8988T (cell line): ENCODE data around the gene ARSB.
"Not testable (repeated sequence)": the region's sequence is repeated elsewhere in the genome, so short reads cannot be mapped to it uniquely, and the experiment has no call there.

Source experiments
- DNase-seq: peaks from one replicate; pipeline ENCODE4 v3.0.0; 2011

The ARSB gene

DNA sequence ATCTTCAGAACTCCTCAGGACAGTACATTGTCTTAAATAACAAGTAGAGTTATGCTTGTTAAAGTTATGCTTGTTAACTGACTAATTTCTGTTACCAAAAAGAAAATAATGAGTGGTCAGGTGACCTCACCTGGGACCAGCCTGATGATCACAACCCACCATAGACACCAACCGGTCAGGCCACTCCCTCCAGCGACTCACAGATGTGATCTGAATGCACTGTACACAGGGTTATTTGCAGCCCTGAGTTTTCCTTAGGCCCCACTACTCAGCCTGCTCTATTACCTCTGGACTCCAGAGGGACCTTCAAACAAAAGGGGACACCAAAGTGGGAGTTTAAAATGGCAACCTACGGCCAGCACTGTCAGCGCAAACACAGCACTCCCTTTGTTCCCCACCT, 55.3 kb downstream of the ARSB start:
- DNase-seq = no peak

DNA sequence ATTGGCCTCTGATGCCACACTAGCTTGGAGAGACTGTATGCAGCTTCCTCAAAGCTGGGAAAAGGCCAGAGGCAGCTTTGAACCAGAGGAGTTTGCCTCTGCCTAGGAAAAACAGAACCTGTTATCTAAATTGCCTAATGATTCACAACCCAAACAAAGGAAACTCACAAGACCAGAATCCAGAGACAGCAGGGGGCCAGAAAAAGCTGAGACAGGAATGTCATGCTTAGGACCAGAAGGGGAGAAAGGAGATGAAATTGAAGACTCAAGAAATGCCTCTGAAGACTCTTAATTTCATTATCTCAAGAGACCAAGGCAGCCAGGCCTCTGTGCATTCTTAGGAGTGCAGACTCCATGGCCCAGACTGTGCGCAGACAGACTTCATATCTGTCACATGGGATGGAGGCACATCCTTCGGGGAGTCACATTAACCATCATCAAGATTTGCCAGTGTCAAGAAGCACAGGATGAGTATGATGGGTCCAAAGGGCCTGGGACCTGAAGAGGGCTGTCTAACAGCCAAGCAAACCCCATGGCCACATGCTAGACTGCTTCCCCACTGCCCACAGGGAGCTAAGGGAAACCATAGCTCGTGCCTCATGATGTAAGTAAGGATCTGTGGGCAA, 57.3 kb downstream of the ARSB start:
- no peak for DNase-seq

DNA sequence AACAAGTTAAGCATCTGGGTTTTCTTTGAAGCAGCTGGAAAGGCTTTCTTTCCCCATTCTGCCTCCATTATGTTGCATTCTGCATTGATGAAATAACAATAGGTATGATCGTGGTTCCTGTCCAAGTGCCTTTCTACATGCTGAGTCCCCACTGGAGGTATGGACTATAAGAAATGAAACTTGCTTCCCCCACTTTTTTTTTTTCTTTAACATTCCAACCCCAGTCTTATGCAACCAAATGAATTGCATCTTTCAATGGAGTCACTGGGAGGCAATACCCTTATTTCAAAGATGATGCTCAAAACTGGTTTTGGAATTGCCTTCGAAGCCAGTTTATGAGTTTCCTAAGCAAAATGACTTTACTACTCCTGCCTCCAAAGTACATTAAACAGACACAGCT, 58.9 kb downstream of the ARSB start:
- DNase-seq = no peak

DNA sequence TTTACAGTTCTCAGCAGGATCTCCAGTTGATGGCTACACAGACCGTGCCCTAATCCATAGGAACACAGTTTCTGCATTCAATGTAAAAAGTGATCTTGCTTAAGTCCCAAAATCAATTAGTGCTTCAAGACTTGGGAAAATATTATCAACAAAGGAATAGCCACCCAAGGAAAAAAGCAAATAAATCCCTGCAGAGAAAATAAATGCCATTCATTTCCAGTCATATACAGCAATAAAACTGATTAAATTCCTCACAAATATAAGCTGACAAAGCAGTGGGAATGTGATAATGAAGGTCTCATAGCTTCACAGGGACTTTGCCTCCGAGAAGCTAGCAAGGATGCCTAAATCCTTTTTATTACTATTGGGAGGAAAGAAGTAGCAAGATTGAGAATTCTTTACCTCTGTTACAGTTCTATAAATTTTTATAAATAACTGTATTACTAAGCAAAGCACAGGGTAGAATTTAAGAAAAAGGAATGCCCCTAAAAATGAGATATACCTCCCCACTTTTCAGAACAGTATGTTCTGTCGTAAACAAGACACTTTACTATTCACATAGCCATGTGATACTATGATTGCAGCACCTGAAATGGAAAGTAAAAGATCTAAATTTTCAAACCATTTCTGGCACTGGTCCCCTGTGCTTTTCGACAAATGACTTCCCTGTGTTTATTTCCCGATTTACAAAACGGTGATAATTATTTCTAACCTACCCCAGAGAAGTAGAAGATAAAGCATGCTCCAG, 59.8 kb downstream of the ARSB start:
- no peak for DNase-seq

DNA sequence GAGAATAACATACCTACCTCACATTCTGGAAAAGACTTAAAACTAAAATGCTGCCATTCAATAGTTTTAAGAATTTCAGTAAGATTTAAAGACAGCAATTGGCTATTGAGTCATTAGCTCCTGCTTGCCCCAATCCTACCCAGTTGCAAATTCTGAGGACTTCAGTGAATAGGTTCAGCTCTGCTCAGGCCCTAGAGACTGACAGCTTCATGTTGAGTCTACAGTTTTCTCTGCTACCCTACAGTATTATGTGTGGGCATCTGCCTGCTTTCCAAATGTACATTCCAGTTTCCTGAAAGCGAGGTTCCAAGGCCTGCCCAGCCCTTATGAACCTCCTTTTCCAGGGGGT, 61.5 kb downstream of the ARSB start:
- DNase-seq = no peak

DNA sequence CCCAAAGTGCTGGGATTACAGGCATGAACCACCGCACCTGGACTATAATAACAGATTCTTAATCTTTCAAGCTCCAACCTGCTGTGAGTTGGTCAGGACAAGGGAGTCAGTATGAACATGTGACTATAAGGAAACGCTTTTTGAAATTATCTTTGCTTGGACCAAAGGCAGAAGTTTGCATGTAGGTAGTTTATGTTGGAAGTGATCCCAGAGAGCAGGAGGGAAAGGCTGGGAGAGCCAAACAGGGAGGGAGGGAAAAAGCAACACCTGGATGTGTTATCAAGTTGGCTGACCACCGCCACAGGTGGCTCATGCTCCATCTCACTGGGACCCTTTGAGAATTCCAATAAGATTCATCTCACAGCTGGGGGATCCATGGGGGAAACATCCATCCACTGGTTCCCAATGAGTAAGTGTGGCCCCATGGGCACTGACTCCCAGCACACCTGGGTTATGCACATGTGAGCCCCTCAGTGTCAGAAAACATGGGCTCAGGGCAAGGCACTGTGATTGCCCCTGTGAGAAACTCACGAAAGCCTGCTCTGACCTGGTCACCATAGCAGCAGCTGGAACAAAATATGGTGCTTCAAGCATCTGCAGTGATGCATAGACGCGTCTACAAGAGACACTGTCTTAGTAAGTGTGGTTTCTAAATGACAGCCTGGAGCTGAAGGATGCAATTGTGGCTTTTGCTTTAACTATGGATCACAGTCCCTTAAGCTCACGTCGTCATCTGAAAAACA, 62.1 kb downstream of the ARSB start:
- DNase-seq = no peak

DNA sequence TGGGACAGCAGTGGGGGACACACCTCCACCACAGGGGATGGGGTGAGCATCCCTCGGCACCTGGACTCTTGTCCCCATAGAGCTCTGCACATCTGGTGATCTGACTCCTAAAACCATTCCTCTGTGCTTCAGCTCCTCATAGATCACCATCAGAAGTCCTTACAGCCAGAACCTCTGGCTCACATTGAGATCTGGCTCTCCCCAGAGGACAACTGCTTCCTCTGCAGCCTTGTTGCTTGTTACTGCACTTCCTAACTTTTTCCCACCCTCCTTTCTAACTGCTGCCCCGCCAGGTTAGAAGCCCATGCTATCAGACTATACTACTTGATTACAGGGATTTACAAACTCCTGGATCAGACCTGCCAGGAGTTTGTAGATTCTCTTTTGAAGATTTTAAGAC, 64.5 kb downstream of the ARSB start:
- DNase-seq = no peak

DNA sequence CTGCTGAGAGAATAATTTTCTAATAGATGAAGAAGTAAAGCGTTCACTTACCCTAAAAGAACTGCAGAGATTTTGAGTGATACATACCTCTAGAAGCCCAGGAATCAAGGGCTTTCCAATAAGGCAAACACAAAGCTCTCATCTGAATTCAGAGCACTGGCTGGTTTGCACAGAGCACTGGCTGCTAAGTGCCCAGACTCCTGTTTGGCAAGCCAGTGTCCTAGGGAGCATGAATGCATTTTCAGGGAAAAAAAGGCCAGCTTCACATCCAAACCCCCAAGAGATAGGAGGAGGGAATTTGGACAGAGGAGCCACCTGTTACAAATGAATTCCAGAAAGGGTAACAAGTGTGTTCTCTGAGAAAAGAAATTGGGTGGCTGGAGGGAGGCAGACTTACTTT, 65.3 kb downstream of the ARSB start:
- no peak for DNase-seq

DNA sequence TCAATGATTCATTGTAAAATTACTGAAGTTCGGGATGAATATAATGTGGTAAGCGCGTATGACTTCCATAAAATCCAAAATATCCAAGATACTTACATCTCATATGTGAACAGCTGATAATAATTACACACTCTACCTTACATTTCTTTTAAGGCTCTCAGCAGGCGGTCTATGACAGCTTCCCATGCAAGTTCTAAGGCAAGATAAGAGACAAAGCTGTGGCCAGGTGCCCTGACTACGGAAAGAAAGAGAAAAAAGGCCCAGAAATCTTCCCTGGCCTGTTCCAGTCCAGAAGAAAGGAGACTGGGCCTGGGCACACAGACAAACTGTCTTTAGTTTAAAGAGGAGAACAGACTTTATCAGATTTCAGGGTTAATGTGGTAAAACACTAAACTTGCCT, 69.1 kb downstream of the ARSB start:
- DNase-seq = no peak

DNA sequence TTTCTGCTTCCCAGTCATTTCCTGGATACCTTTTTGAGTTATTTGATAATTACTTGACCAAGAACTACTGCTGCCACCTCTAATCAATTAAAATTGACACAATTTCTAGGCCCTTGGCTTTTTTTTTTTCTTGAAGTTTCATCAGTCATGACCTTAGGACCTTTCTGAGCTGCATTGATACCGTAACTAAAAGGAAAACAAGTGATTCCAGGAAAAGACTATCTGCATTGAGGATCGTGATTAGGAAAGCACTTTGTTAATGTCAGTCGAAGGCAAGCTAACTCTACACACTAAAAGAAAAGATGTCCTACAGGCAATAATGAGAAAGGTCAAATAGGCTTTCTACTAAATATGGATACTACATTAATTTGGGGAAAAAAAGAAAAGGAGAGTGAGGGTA, 69.9 kb downstream of the ARSB start:
- DNase-seq = no peak

DNA sequence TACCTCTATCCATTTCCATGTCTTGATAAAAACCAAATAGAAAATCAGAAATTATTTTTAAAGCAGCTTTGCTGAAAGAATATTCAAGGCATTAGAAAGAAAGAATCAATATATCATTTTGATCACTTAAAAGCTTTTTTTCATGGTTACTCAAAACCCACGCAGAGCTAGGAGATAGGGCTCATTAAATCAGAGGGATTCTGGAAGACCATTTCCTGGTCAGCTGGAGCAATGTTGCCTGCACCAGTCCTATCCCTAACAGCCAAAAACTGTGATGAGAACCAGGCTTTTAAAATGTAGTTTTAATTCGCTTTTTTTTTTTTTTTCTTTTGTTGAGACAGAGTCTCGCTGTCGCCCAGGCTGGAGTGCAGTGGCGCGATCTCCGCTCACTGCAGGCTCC, 72.3 kb downstream of the ARSB start:
- DNase-seq = no peak

DNA sequence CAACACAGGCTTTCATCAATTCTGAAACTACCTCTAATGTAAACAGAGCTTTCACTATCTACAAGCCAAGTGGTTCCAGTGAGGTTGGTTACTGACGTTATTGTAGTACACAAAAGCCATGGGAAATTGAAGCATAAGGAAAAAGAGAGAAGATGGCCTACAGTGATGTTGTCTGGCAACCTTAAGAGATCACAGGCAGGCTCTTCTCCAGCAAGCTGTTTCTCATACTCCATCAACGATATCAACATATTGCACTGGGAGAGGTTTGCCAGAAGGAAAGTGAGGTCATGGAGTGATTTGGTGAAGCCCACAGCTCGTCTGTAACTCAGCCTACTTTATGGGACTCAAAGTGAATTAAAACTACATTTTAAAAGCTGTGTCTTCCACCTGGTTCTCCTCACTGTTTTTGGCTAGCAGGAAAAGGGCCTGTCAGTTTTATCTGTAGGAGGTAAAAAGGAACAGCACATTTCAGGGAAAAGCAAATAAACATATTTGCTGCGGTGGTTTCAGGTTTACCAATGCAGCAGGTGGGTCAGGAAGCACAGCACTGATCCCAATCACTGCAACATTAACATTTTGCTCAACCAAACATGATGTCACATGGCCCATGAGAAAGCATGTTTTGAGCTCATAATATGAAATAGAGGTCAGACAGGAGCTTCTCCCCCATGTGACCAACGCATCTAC, 72.9 kb downstream of the ARSB start:
- no peak for DNase-seq

DNA sequence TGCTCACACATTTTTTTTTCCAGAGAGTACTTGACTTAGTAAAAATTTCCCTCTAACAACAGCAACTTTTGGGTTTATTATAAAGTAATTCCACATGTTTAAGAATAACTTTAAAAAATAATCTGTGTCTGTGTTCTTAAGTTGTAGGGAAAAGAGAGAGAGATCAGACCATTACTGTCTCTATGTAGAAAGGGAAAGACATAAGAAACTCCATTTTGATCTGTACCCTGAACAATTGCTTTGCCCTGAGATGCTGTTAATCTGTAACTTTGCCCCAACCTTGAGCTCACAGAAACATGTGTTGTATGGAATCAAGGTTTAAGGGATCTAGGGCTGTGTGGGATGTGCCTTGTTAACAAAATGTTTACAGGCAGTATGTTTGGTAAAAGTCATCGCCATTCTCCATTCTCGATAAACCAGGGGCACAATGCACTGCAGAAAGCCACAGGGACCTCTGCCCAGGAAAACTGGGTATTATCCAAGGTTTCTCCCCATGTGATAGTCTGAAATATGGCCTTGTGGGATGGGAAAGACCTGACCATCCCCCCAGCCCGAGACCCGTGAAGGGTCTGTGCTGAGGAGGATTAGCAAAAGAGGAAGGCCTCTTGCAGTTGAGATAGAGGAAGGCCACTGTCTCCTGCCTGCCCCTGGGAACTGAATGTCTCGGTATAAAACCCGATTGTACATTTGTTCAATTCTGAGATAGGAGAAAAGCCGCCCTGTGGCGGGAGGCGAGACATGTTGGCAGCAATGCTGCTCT, 75.7 kb downstream of the ARSB start:
- DNase-seq = not testable (repeated sequence)

DNA sequence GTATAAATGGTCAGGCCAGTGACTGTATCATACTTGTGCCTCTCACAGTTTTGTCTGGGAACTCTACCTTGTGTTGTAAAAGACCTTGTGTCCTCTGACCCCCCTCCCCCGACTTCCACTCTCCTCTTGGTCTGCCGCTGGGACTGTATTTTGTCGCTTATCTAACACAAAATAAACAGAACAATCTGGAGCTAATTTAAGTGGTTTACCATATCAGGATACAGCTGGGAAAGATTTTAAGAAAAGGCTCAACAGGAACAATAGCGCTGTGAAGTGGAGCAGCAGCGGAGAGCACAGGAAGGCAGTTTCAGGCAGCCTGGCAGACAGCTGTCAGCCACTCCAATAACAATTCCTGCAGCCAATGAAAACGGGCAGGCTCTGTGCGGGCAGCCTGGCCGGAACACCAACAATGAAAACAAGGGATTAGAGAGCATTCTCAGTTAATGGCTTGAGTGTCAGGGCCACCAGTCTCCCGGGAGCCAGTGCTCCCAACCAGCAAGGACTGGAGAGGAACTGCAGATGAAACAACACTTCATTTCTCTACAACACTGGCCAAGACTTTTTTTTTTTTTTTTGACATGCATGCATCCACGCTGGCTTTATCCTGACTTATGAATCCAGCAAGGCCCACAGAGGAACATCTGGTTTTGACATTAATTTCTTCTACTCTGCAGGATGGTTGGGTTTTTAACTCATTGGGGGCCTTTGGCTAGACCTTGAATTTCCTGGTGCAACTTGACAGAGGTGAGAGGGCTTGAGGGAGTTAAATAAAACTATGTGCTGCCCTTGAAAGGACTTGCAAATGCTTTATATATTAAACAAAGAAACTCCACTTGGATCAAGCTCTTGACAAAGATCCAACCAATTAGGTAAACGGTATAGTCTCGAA, 76.7 kb downstream of the ARSB start:
- no peak for DNase-seq

DNA sequence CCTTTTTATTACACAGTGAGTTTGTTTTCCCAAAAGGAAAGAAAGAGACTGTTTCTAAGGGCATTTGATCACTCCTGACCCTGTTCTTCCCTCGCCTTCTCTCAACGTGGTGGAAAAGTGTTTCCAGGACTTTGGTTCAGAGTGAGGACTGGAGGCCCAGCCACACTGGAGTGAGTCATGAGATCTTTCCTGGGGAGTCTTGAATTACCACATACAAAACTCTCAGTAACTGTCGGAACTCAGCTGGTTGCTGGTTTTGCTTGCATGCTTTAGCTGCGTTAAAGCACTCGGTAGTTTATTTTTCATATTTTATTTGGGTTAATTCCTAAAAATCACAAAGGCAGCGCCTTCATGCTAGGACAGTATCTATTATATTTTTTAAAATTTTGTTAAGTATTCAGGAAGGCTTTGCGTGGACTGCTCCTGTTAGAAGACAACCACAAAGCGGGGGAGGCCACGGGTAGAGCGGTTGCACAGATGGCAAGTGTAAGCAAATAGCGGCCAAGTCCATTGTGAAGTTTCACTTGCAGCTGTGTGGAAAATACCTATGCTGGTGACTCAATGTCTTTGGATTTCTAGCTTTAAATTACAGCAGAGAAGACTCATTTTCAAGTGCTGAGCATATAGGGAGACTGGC, 77.7 kb downstream of the ARSB start:
- DNase-seq = no peak

DNA sequence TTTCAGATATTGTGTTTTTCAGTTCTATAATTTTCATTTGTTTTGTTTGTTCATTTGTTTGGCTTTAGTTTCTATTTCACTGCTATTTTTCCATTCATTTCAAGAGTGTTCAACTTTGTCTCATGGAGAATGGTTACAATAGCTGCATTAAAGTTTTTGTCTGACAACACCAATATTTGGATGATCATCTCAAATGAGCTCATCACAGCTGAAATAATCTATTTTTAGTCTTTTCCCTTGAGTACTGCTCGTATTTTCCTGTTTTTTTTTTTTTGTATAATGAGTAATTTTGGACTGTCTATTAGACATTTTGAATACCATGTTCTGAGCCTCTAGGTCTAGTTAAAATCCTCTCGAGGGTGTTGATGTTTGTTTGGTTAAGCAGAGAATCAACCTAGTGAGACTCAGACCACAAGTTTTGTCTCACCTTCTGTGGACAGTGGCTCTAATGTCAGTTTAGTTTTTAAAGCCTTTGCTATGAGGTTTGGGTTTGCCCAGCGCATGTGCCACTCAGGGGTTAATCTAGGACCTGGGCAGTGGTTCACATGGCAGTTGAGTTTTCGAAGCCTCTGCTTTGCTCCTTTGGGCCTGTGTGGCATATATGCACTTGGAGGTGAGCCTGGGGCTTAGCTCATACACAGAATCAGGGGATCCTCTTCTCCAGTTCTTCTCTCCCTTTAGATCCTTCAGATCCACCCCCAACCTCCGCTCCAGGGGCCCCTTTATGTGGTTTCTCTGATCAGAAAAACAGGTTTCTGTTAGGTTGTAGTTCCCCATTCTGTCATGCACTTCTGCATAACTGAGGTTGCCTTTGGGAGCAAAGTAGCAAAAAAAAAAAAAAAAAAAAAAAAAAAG, 79.8 kb downstream of the ARSB start:
- DNase-seq = no peak

DNA sequence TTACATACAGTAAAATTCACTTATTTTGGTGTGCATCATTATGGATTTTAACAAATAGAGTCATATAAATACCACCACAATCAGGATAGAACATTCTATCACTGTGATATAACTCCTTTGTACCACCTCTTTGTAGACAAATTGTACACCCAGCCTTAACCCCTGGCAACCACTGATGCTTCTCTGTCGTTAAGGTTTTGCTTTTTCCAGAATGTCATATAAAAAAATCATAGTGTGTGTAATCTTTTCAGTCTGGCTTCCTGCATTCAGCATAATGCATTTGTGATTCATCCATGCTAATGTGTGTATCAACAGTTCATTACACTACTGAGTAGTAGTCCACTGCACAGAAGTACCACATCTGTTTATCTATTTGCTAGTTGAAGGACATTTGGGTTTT, 81.2 kb downstream of the ARSB start:
- DNase-seq = no peak

DNA sequence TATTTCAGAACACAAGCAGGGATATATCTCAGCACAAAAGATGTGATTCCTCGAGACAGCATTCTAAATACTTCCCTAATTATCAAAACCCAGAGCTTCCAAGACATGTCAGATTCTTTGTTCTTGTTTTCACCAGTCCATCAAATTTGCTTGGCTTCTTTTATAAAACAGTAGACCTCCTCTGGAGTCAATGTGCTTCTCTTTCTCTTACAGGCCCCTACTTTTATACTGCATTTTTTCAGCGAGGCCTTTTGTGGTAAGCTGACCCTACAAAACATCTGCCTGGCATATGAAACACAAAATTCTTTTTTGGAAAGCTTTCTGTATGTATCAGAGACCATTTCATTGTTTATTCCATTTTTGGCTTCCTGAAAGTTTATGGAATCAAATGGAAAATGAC, 81.8 kb downstream of the ARSB start:
- DNase-seq = no peak

DNA sequence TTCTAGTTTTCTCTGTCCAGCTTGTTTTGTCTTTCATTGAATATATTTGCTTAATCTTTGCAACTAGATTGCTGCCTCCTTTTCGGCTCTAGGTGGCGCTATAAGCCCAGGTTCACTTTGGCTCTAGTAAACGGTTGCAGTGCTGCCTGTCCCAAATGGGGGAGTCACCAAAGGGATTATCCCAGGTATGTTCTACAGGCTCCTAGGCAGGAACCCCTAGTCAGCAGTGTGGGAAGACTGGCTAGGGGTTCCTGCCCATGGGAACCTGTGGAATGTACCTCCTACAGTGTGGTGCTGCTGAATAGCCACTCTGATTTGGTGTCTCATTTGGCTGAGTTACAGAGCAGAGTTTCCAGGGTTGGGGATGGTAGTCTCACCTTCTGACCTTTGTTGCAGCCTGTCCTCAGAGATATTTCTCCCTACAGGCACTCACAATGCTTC, 85.2 kb downstream of the ARSB start:
- DNase-seq = no peak

DNA sequence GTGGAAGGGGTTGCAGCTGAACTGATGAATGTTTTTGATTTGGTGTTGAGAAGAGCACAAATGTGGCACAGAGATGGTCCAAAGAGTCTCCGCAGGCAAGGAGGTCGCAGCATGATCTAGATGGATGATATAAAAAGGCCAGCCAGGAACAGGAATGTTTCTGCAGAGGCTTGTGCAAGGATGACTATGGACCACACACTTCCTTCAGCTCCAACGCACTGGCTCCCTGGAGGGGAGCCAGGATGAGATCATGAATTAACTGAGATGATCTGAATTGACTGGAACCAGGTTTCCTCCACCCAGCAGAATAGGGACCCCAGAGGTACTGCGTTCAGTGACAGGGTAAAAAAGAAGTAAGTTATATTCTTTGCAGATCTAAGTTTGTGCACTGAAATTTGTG, 89.0 kb downstream of the ARSB start:
- DNase-seq = no peak
